GM10266 (cell line): ENCODE results near the gene MTMR4.

ENCODE experiments used
- DNase-seq: peaks from one replicate; pipeline ENCODE4 v3.0.0; 2012; ENCODE audit errors: extremely low spot score
- TF ChIP-seq, protein P1 (sequence below): IDR thresholded peaks from 2 replicates; pipeline ENCODE4 v1.5.1; 2012; ENCODE audit warnings: mild to moderate bottlenecking, low read depth; ENCODE audit not compliant: control insufficient read depth, insufficient read depth; ENCODE audit errors: missing control alignments

MTMR4 gene

DNA sequence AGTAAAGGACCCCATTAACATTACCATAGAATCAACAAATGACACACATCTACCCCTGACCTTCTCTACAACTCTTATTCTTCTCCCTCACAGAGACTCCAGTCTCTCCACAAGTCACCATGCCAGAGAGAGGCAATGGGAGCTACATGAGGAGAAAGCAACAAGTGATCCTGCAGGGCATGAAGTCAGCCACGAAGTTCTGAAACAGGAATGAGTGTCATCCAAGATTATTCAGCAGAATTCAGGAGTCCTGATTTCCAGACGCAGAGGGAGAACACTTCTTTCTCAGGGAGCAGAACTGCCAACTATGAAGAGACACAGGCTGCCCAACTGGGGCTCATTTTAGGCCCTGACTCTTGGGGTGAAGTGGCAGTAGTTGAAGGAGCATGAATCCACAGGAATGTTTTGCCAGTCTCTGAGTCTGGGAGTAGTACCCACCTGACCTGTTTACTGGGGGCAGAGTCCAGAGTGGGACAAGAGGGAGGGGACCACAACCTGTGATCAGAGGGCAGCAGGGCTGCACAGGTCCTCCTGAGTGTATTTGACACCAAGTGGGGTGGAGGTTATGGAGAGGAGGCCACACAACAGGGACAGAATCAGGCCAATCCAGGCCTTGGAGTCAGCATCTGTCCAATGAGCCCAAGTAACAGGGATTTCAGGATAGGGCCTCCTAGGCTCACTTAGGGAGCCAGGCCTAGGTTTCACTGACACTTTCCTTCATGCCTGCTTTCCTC is 2.4 kb upstream of the MTMR4 start:
- TF ChIP-seq, protein P1, sequence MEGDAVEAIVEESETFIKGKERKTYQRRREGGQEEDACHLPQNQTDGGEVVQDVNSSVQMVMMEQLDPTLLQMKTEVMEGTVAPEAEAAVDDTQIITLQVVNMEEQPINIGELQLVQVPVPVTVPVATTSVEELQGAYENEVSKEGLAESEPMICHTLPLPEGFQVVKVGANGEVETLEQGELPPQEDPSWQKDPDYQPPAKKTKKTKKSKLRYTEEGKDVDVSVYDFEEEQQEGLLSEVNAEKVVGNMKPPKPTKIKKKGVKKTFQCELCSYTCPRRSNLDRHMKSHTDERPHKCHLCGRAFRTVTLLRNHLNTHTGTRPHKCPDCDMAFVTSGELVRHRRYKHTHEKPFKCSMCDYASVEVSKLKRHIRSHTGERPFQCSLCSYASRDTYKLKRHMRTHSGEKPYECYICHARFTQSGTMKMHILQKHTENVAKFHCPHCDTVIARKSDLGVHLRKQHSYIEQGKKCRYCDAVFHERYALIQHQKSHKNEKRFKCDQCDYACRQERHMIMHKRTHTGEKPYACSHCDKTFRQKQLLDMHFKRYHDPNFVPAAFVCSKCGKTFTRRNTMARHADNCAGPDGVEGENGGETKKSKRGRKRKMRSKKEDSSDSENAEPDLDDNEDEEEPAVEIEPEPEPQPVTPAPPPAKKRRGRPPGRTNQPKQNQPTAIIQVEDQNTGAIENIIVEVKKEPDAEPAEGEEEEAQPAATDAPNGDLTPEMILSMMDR, result no peak

DNA sequence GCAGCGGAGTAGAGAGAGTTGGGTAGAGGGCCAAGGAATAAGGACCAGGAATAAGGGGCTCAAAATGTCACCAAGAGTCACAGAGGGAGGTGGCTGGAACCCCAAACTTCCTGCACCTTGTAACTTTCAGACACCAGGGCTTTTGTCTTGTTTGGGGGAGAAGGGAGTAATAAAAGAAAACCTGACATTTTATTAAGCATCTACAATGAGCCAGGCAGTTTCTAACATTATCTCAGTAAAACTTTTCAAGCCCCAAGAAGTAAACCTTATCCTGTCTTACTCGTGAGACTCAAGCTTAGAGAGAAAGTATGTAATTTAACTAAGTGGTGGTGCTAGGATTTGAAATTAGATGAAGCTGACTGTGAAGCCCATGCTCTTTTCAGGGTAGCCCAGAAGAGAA is 848 bp upstream of the MTMR4 start:
- TF ChIP-seq, protein P1, result no peak
- DNase-seq, result no peak

More for the DNA sequence above, 2.4 kb upstream of the MTMR4 start:
- no peak for DNase-seq

DNA sequence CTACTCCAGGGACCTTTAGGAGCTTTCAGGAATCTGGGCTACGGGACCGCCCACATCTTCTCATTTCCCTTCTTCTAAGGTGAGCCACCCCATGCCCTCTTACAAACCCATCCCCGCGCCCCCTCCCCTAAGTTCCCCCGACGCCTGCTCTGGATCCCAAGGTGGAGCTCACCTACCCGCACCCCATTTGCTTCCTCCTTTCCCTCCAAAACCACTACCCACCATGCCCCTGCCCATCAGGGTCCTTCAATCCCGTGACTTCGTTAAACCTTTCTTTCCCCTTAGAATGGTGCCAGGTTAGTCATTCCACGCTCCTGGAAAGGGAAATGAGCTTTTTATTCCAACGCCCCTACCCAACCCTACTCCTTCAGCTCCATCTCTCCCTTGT is 326 bp upstream of the MTMR4 start:
- TF ChIP-seq, protein P1, result no peak
- no peak for DNase-seq

DNA sequence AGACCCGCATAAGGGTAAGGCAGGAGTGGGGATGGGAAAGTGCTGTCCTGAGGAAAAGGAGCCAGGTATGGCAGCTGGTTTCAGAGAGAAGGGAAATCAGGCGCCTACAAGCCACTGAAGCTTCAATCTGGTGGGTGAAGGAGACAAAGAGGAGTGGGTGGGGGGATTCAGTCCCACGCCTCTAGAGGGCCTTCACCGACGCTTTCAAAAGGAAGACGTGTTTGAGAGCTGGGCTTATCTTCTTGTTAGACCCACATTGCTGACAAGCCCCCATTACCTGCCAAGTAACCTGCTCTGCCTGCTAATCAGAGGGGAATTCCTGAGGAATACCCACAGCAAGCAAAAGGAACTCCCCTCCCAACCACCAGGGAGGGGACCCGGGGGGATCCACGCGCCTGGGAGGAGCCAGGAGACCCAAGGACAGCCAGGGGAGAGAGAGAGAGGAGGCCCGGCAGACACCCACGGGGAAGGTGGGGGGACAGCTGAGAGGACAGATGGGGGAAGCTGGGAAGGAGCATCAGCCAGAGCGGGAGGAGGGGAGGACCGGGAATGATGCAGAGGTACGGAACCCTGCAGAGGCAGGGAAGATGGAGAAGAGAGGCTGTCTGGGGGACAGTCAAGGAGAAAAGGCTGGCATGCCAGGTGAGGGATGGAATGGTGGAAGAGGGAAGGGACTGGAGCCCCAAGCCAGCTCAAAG is 1.0 kb downstream of the MTMR4 start:
- DNase-seq, result peak; percentile 64
- TF ChIP-seq, protein P1, result peak; percentile 3

DNA sequence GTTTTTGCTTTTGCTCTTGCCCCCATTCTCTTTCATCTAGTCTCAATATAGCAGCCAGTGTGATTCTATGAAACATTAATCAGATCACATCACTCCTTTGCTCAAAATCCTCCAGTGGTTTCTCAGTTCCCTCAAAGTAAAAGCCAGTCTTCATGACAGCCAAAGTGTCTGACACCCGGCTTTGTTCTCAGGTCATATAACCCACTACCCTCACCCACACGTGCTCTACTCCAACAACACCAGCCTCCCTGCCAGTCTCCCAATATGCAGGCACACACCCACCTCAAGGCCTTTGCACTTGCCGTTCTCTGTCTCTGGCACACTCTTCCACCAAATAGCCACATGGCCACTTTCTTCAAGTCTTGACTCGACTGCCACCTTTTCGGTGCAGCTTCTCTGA is 4.4 kb downstream of the MTMR4 start:
- no peak for DNase-seq
- TF ChIP-seq, protein P1, result no peak

DNA sequence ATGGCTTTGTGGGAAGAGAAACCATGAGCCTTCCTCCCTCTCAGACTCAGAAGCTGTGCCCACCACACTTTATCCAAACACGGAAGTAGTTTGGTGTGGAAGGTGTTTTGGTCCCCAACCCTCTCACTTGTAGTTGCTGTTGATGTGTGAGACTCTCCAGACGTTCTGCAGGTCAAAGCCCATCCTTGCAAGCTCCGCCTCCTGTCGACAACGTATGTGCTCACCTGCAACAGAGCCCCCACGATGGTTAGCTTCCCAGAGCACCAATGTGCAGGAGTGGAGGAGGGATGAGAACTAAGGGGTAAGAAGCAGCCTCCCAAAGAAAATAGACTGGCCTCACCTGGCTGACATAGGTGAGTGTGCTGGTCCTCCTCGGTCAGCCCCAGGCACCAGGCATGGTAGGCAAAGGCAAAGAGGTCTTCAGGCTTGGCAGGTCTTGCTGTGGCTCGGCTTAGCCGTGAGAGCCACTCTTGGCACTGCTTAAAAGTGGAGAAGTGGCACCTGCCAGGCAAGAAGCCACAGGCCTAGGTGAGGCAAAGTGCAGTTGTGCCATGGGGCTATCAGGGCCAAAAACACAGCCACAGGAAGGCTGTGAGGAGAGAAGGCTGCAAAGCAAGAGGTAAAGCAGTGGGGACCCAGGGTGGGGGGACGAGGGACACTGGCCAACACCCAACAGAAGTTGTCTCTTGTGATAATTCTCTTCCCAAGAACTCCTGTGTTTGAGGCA is 5.9 kb downstream of the MTMR4 start:
- TF ChIP-seq, protein P1, result no peak
- DNase-seq, result no peak
